HepG2 (cell line): ENCODE data around the gene NPAS2. TPM values are rescaled to one million over a fixed set of nuclear protein-coding genes. Genes with fewer than 3 reads are reported as not detected.

ENCODE experiments used
- ATAC-seq: fragments of 200-7000 bp; cut with Tn5 transposase; 3 replicates; pipeline ENCODE4 v1.9.1; 2020; ENCODE audit warnings: mild to moderate bottlenecking, moderate library complexity
- BruUV-seq: library from RNA; stranded (reverse); fragments of 400-500 nt; replicated peaks from 2 replicates; lab custom pipeline; 2021; lab: Mats Ljungman, UMichigan
- CTCF ChIA-PET: fragments of 300-600 bp; formaldehyde crosslinking; extraction: SDS; loops from one replicate; lab custom pipeline; 2021; ENCODE audit warnings: low total read pairs, inconsistent platforms, low intra/inter-chr PET ratio; lab: Yijun Ruan, JAX
- POLR2A ChIA-PET: fragments of 350-600 bp; sonication (Branson Sonifier 250); formaldehyde crosslinking; loops from one replicate; lab custom pipeline; 2020; ENCODE audit warnings: antibody characterized with exemption, inconsistent platforms; lab: Yijun Ruan, JAX
- DNase-seq: peaks from one replicate; pipeline ENCODE4 v3.0.0-alpha.2; 2015; ENCODE audit warnings: low spot score
- FAIRE-seq: peaks from 3 replicates; lab custom pipeline; 2011; peaks lifted over from hg19 to GRCh38; lab: Jason Lieb, UNC
- H2AFZ ChIP-seq: one replicate; pipeline ENCODE4 v1.6.1; 2011; ENCODE audit warnings: low read length, inconsistent platforms
- H3K27ac ChIP-seq: fragments of 300-600 bp; 3 replicates; pipeline ENCODE4 v1.8.0; 2011; ENCODE audit warnings: mixed run types, mild to moderate bottlenecking, mixed read lengths, low read length, inconsistent platforms; ENCODE audit not compliant: insufficient read depth; ENCODE audit errors: extremely low read length
- H3K27me3 ChIP-seq, 2 experiments: fragments of 200-600 bp in 1 of 2; 2 replicates in 1 of 2; 3 replicates in 1 of 2; pipeline versions ENCODE4 v1.6.0 to v1.8.0; 2011; ENCODE audit warnings: low read length in 2 of 2, mild to moderate bottlenecking in 2 of 2, moderate library complexity in 2 of 2, inconsistent platforms in 1 of 2; ENCODE audit not compliant: insufficient read depth in 2 of 2, control insufficient read depth in 1 of 2
- H3K36me3 ChIP-seq, 2 experiments: fragments of 200-600 bp in 1 of 2; replicated peaks in 1 of 2; 2 replicates in 1 of 2; 3 replicates in 1 of 2; pipeline versions ENCODE4 v1.5.1 to v1.8.0; 2011; ENCODE audit warnings: low read length in 2 of 2, inconsistent platforms in 1 of 2; ENCODE audit not compliant: insufficient read depth in 2 of 2, control insufficient read depth in 1 of 2
- H3K4me1 ChIP-seq: 2 replicates; pipeline ENCODE4 v1.5.1; 2012; ENCODE audit warnings: low read length, inconsistent platforms; ENCODE audit not compliant: insufficient read depth
- H3K4me2 ChIP-seq: 2 replicates; pipeline ENCODE4 v1.6.0; 2011; ENCODE audit warnings: low read depth, low read length, inconsistent platforms
- H3K4me3 ChIP-seq, 3 experiments: fragments of 200-600 bp in 1 of 3; sonication (generic), shearing (Covaris generic) in 1 of 3; replicated peaks in 1 of 3; 2 replicates each; pipeline ENCODE4 v1.5.1; 2011 to 2016; ENCODE audit warnings: low read length in 3 of 3, inconsistent platforms in 2 of 3, low read depth in 2 of 3, mild to moderate bottlenecking in 2 of 3, control low read depth in 1 of 3, mixed read lengths in 1 of 3; ENCODE audit not compliant: insufficient read depth in 1 of 3
- H3K79me2 ChIP-seq: one replicate; pipeline ENCODE4 v1.6.1; 2011; ENCODE audit warnings: low read length, inconsistent platforms; ENCODE audit not compliant: insufficient read depth
- H3K9ac ChIP-seq: 2 replicates; pipeline ENCODE4 v1.6.0; 2011; ENCODE audit warnings: mild to moderate bottlenecking, low read depth, low read length, inconsistent platforms; ENCODE audit not compliant: insufficient read depth
- H3K9me3 ChIP-seq: 2 replicates; pipeline ENCODE4 v1.5.1; 2012; ENCODE audit warnings: mild to moderate bottlenecking, low read length
- H4K20me1 ChIP-seq: 2 replicates; pipeline ENCODE4 v1.6.0; 2011; ENCODE audit warnings: inconsistent platforms, mild to moderate bottlenecking, low read length, moderate library complexity; ENCODE audit not compliant: insufficient read depth
- ETV6 ChIP-seq: sonication (generic); formaldehyde crosslinking; conservative IDR thresholded peaks from 2 replicates; pipeline ENCODE4 v1.4.0; 2020; ENCODE audit warnings: missing genetic modification reagents
- KLF16 ChIP-seq, 2 experiments: sonication (generic) in 1 of 2; formaldehyde crosslinking in 1 of 2; IDR thresholded peaks; 2 replicates each; pipeline versions ENCODE4 v1.6.1 to v1.8.0; 2016 to 2023; ENCODE audit warnings: missing genetic modification reagents in 2 of 2, missing compliant biosample characterization in 1 of 2
- SIN3A ChIP-seq: IDR thresholded peaks from 2 replicates; pipeline ENCODE4 v1.6.1; 2011; ENCODE audit warnings: low read depth, mild to moderate bottlenecking, control low read depth, low read length, borderline replicate concordance
- SIN3B ChIP-seq: fragments of 150-350 bp; IDR thresholded peaks from 2 replicates; pipeline ENCODE4 v1.6.1; 2014; ENCODE audit warnings: low read length
- SP2 ChIP-seq: sonication (generic); formaldehyde crosslinking; IDR thresholded peaks from 2 replicates; pipeline ENCODE4 v1.5.1; 2020; ENCODE audit warnings: mild to moderate bottlenecking, missing genetic modification reagents
- TSC22D2 ChIP-seq: sonication (generic); formaldehyde crosslinking; IDR thresholded peaks from 2 replicates; pipeline ENCODE4 v1.5.1; 2020; ENCODE audit warnings: missing genetic modification reagents, mild to moderate bottlenecking, borderline replicate concordance
- YEATS2 ChIP-seq: sonication (generic); formaldehyde crosslinking; IDR thresholded peaks from 2 replicates; pipeline ENCODE4 v1.4.0; 2020; ENCODE audit warnings: missing genetic modification reagents, borderline replicate concordance
- ZNF329 ChIP-seq: sonication (generic); formaldehyde crosslinking; IDR thresholded peaks from 2 replicates; pipeline ENCODE4 v1.9.0; 2021; ENCODE audit warnings: low read depth, mild to moderate bottlenecking, missing genetic modification reagents
- ZNF451 ChIP-seq: sonication (generic); formaldehyde crosslinking; IDR thresholded peaks from 2 replicates; pipeline ENCODE4 v1.5.0; 2020; ENCODE audit warnings: mild to moderate bottlenecking, missing genetic modification reagents
- ZNF792 ChIP-seq: IDR thresholded peaks from 2 replicates; pipeline ENCODE4 v1.6.1; 2016
- ZNF878 ChIP-seq: sonication (generic); formaldehyde crosslinking; IDR thresholded peaks from 2 replicates; pipeline ENCODE4 v1.8.1; 2023; ENCODE audit warnings: mild to moderate bottlenecking, missing genetic modification reagents, moderate library complexity
- WGBS: methylation state at CpG from one replicate; pipeline ENCODE4 v1.1.6; 2017; ENCODE audit warnings: low lambda C conversion rate; 5-methylcytosine and 5-hydroxymethylcytosine counted together
- in situ Hi-C: cut with HindIII; loops from 2 replicates; pipeline ENCODE4 v1.10.0; 2017; ENCODE audit warnings: low pct_unique_long_range_greater_than_20kb; ENCODE audit not compliant: extremely low pct_ligation_motif_present
- intact Hi-C: fragments of 100-400 bp; cut with micrococcal nuclease; formaldehyde crosslinking; loops from one replicate; pipeline ENCODE4 v1.10.0; 2022; ENCODE audit not compliant: unreplicated experiment
- polyA plus RNA-seq, 8 experiments: library from polyadenylated mRNA; depleted of rRNA in 3 of 8; stranded (reverse) in 7 of 8; unstranded in 1 of 8; fragments of >200 nt; fragmentation: Illumina TruSeq in 4 of 8; extraction: Trizol in 4 of 8; gene quantifications; 2 replicates each; pipeline versions ENCODE4 v1.2.1 to v1.2.3, GENCODE V29; 2011 to 2016; ENCODE audit warnings: low read depth in 4 of 8, missing spikeins in 1 of 8, mixed read lengths in 1 of 8; ENCODE audit not compliant: insufficient read depth in 1 of 8
- total RNA-seq, 5 experiments: library from RNA; depleted of rRNA; stranded (reverse); fragments of >200 nt; fragmentation: Illumina TruSeq; extraction: Trizol; gene quantifications; 2 replicates each; pipeline ENCODE4 v1.2.3, GENCODE V29; 2016; ENCODE audit warnings: low read depth in 1 of 5
- TF ChIP-seq, protein P1 (sequence below): sonication (generic); formaldehyde crosslinking; IDR thresholded peaks from 2 replicates; pipeline ENCODE4 v1.5.1; 2020; ENCODE audit warnings: mild to moderate bottlenecking, missing genetic modification reagents, borderline replicate concordance
- TF ChIP-seq, protein P2 (sequence below): sonication (generic); formaldehyde crosslinking; IDR thresholded peaks from 2 replicates; pipeline ENCODE4 v1.4.0; 2020; ENCODE audit warnings: mild to moderate bottlenecking, missing genetic modification reagents, borderline replicate concordance
- TF ChIP-seq, protein P3 (sequence below): sonication (generic); formaldehyde crosslinking; IDR thresholded peaks from 2 replicates; pipeline ENCODE4 v1.9.0; 2021; ENCODE audit warnings: missing genetic modification reagents, borderline replicate concordance

The NPAS2 gene
- total and polyA plus RNA-seq, 2 of the 13 experiments (the other 11 are each of a cell fraction or from before 2014, with no cell fraction given) = 14.8 to 37.5 TPM

DNA sequence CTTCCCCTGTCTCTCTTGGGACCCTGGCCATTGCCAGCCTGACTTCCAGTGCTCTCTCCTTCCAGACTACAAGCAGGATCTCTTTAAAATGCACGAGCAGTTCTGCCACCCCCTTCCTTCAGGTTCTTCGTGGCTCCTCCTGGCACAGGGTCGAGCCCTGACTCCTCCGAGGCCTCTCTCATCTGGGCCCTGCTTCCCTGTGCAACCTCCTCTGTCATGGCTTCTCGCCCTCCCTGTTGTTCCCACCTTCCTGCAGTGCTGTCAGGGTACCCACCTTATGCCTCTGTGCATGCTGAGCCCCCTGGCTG, 125.4 kb downstream of the NPAS2 start:
- no peaks in the 10 kb centered on the region for H3K4me1 ChIP-seq
- TF ChIP-seq ZNF792 = no peak
- no peak for TF ChIP-seq YEATS2
- TF ChIP-seq KLF16 (CRISPR knock-in tag; IDR thresholded peaks at IDR 0.05) = no peak
- TF ChIP-seq ZNF878 = no peak
- TF ChIP-seq SIN3B = no peak
- no peak for TF ChIP-seq ETV6 (CRISPR knock-in tag)
- no peak for TF ChIP-seq ZNF451 (CRISPR knock-in tag)
- TF ChIP-seq, protein P1, sequence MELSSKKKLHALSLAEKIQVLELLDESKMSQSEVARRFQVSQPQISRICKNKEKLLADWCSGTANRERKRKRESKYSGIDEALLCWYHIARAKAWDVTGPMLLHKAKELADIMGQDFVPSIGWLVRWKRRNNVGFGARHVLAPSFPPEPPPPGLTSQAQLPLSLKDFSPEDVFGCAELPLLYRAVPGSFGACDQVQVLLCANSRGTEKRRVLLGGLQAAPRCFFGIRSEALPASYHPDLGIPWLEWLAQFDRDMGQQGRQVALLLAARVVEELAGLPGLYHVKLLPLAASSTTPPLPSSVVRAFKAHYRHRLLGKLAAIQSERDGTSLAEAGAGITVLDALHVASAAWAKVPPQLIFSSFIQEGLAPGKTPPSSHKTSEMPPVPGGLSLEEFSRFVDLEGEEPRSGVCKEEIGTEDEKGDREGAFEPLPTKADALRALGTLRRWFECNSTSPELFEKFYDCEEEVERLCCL = no peak
- TF ChIP-seq, protein P2, sequence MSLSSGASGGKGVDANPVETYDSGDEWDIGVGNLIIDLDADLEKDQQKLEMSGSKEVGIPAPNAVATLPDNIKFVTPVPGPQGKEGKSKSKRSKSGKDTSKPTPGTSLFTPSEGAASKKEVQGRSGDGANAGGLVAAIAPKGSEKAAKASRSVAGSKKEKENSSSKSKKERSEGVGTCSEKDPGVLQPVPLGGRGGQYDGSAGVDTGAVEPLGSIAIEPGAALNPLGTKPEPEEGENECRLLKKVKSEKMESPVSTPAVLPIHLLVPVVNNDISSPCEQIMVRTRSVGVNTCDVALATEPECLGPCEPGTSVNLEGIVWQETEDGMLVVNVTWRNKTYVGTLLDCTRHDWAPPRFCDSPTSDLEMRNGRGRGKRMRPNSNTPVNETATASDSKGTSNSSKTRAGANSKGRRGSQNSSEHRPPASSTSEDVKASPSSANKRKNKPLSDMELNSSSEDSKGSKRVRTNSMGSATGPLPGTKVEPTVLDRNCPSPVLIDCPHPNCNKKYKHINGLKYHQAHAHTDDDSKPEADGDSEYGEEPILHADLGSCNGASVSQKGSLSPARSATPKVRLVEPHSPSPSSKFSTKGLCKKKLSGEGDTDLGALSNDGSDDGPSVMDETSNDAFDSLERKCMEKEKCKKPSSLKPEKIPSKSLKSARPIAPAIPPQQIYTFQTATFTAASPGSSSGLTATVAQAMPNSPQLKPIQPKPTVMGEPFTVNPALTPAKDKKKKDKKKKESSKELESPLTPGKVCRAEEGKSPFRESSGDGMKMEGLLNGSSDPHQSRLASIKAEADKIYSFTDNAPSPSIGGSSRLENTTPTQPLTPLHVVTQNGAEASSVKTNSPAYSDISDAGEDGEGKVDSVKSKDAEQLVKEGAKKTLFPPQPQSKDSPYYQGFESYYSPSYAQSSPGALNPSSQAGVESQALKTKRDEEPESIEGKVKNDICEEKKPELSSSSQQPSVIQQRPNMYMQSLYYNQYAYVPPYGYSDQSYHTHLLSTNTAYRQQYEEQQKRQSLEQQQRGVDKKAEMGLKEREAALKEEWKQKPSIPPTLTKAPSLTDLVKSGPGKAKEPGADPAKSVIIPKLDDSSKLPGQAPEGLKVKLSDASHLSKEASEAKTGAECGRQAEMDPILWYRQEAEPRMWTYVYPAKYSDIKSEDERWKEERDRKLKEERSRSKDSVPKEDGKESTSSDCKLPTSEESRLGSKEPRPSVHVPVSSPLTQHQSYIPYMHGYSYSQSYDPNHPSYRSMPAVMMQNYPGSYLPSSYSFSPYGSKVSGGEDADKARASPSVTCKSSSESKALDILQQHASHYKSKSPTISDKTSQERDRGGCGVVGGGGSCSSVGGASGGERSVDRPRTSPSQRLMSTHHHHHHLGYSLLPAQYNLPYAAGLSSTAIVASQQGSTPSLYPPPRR = no peak
- no peak for TF ChIP-seq SIN3A
- TF ChIP-seq, protein P3, sequence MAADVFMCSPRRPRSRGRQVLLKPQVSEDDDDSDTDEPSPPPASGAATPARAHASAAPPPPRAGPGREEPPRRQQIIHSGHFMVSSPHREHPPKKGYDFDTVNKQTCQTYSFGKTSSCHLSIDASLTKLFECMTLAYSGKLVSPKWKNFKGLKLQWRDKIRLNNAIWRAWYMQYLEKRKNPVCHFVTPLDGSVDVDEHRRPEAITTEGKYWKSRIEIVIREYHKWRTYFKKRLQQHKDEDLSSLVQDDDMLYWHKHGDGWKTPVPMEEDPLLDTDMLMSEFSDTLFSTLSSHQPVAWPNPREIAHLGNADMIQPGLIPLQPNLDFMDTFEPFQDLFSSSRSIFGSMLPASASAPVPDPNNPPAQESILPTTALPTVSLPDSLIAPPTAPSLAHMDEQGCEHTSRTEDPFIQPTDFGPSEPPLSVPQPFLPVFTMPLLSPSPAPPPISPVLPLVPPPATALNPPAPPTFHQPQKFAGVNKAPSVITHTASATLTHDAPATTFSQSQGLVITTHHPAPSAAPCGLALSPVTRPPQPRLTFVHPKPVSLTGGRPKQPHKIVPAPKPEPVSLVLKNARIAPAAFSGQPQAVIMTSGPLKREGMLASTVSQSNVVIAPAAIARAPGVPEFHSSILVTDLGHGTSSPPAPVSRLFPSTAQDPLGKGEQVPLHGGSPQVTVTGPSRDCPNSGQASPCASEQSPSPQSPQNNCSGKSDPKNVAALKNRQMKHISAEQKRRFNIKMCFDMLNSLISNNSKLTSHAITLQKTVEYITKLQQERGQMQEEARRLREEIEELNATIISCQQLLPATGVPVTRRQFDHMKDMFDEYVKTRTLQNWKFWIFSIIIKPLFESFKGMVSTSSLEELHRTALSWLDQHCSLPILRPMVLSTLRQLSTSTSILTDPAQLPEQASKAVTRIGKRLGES = no peak
- TF ChIP-seq SP2 (CRISPR knock-in tag) = no peak
- no peak for TF ChIP-seq ZNF329
- no peak for TF ChIP-seq TSC22D2 (CRISPR knock-in tag)
- BruUV-seq = no TSS peak

More for the DNA sequence above, 125.4 kb downstream of the NPAS2 start:
- in situ Hi-C loops (no loop called here), intact Hi-C loops (no loop called here)
- no peak for DNase-seq
- no peak for FAIRE-seq
- Histone ChIP-seq H3K36me3 (peaks cover 20 to 76% of the 10 kb centered on the region in 2 experiments), H3K9me3 (no peaks in the 10 kb centered on the region), H3K4me3 (no peak overlapping the region), H3K27ac (no peak overlapping the region), H2AFZ (no peak overlapping the region), H3K79me2 (no peaks in the 10 kb centered on the region), H3K9ac (no peak overlapping the region), H4K20me1 (no peaks in the 10 kb centered on the region), H3K27me3 (no peaks in the 10 kb centered on the region), H3K4me2 (no peak overlapping the region)
- ChIA-PET CTCF (no interaction called here), POLR2A (no interaction called here)
- ATAC-seq = no peak
- WGBS = 96% methylated on average over 5 of the region's 5 CpGs
